ENCODE measurements around the gene SIGLEC15.

Gene SIGLEC15

GRCh38 chr18:45841765-45842442 lies 16.4 kb downstream of the SIGLEC15 start:
- no peaks in the 10 kb centered on the region for H3F3A ChIP-seq (ENCODE audit: insufficient read depth)
- no peaks in the 10 kb centered on the region for H3K36me3 ChIP-seq (ENCODE audit: low read length)

GRCh38 chr18:45843019-45843418 lies 17.5 kb downstream of the SIGLEC15 start:
- H3K4me2 ChIP-seq (ENCODE audit: low read depth, low read length, poor library complexity, severe bottlenecking), result no peak overlapping the region
- no peak overlapping the region for H3K9ac ChIP-seq (ENCODE audit: low read length)

More at GRCh38 chr18:45841765-45842442, 16.4 kb downstream of the SIGLEC15 start:
- no peak for TF ChIP-seq CTCF (IDR thresholded peaks at IDR 0.05; ENCODE audit: insufficient read depth, low read length, poor library complexity, severe bottlenecking)
- TF ChIP-seq EZH2phosphoT487 (conservative IDR thresholded peaks at IDR 0.05; ENCODE audit: low read length), result no peak
- Histone ChIP-seq H3K9me3 (ENCODE audit: insufficient read depth, low read length) (no peaks in the 10 kb centered on the region), H3K4me2 (ENCODE audit: low read depth, low read length, poor library complexity, severe bottlenecking) (no peak overlapping the region), H4K20me1 (ENCODE audit: low read depth, low read length) (no peaks in the 10 kb centered on the region), H3K79me2 (ENCODE audit: insufficient read depth, low read length) (no peaks in the 10 kb centered on the region), H3K9ac (ENCODE audit: low read length) (no peak overlapping the region), H2AFZ (ENCODE audit: low read depth, low read length, severe bottlenecking) (no peak overlapping the region), H3K9me2 (replicated peaks; ENCODE audit: insufficient read depth, low read length) (no peaks in the 10 kb centered on the region), H3K27ac (ENCODE audit: low read depth, low read length) (no peak overlapping the region), H3K4me3 (ENCODE audit: insufficient read depth, low read length, poor library complexity, severe bottlenecking) (no peak overlapping the region), H3K27me3 (ENCODE audit: low read length) (no peaks in the 10 kb centered on the region)

GRCh38 chr18:45844938-45845337 lies 19.5 kb downstream of the SIGLEC15 start:
- Histone ChIP-seq H3K9me3 (ENCODE audit: insufficient read depth, low read length) (no peaks in the 10 kb centered on the region), H3K36me3 (ENCODE audit: low read length) (no peaks in the 10 kb centered on the region), H4K20me1 (ENCODE audit: low read depth, low read length) (no peaks in the 10 kb centered on the region), H3K9me2 (replicated peaks; ENCODE audit: insufficient read depth, low read length) (no peaks in the 10 kb centered on the region), H3K4me3 (ENCODE audit: insufficient read depth, low read length, poor library complexity, severe bottlenecking) (no peak overlapping the region), H3K9ac (ENCODE audit: low read length) (no peak overlapping the region), H3K27me3 (ENCODE audit: low read length) (no peaks in the 10 kb centered on the region), H3F3A (ENCODE audit: insufficient read depth) (no peaks in the 10 kb centered on the region), H3K27ac (ENCODE audit: low read depth, low read length) (no peak overlapping the region), H3K79me2 (ENCODE audit: insufficient read depth, low read length) (no peaks in the 10 kb centered on the region), H3K4me2 (ENCODE audit: low read depth, low read length, poor library complexity, severe bottlenecking) (no peak overlapping the region), H2AFZ (ENCODE audit: low read depth, low read length, severe bottlenecking) (no peak overlapping the region)
- no peak for TF ChIP-seq CTCF (IDR thresholded peaks at IDR 0.05; ENCODE audit: insufficient read depth, low read length, poor library complexity, severe bottlenecking)
- no peak for TF ChIP-seq EZH2phosphoT487 (conservative IDR thresholded peaks at IDR 0.05; ENCODE audit: low read length)

More at GRCh38 chr18:45843019-45843418, 17.5 kb downstream of the SIGLEC15 start:
- Histone ChIP-seq H3K4me3 (ENCODE audit: insufficient read depth, low read length, poor library complexity, severe bottlenecking) (no peak overlapping the region), H2AFZ (ENCODE audit: low read depth, low read length, severe bottlenecking) (no peak overlapping the region), H3K27me3 (ENCODE audit: low read length) (no peaks in the 10 kb centered on the region), H4K20me1 (ENCODE audit: low read depth, low read length) (no peaks in the 10 kb centered on the region), H3K27ac (ENCODE audit: low read depth, low read length) (no peak overlapping the region), H3K36me3 (ENCODE audit: low read length) (no peaks in the 10 kb centered on the region), H3F3A (ENCODE audit: insufficient read depth) (no peaks in the 10 kb centered on the region), H3K9me3 (ENCODE audit: insufficient read depth, low read length) (no peaks in the 10 kb centered on the region), H3K9me2 (replicated peaks; ENCODE audit: insufficient read depth, low read length) (no peaks in the 10 kb centered on the region), H3K79me2 (ENCODE audit: insufficient read depth, low read length) (no peaks in the 10 kb centered on the region)
- TF ChIP-seq CTCF (IDR thresholded peaks at IDR 0.05; ENCODE audit: insufficient read depth, low read length, poor library complexity, severe bottlenecking), result no peak
- TF ChIP-seq EZH2phosphoT487 (conservative IDR thresholded peaks at IDR 0.05; ENCODE audit: low read length), result no peak

Data from SU-DHL-6 (cell line).